ENCODE measurements around the gene KCNMA1. TPM values are rescaled to one million over a fixed set of nuclear protein-coding genes. Genes with fewer than 3 reads are reported as not detected.

KCNMA1 gene
- total RNA-seq, 4 donors from 2014 or later = 4.6 to 10.5 (median 7.8) TPM

GRCh38 chr10:77285529-77286182 lies 352.0 kb downstream of the KCNMA1 start:
- no peak overlapping the region for H3K4me3 ChIP-seq
- H3K4me1 ChIP-seq = no peaks in the 10 kb centered on the region
- WGBS = 39% methylated on average over 1 of the region's 1 CpG
- no peak overlapping the region for H3K27ac ChIP-seq
- peaks cover 3% of the 10 kb centered on the region for H3K27me3 ChIP-seq
- DNase-seq (ENCODE audit: low spot score in 2 of 2) = no peak
- H3K9me3 ChIP-seq = no peaks in the 10 kb centered on the region
- no peak for TF ChIP-seq POLR2A (IDR thresholded peaks at IDR 0.05)
- no peaks in the 10 kb centered on the region for H3K36me3 ChIP-seq

DNA sequence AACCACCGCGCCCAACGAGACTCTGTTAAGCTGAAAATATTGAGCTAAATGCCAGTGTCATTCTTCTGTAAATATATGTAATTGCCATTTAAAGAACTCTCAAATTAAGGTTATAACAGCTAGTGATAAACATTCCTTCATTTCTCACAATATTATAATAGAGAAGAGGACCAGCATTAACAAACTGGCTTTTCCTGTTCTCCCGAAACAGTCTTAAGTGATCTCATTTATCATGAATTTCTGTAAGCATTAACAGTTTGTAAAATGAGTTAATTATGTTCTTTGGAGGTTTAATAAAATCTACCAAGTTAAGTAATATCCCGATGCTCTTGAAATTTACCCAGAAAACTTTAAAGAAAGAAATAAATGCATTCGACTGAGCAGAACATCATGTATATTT lies 352.8 kb downstream of the KCNMA1 start:
- Histone ChIP-seq H3K4me1 (no peaks in the 10 kb centered on the region), H3K4me3 (no peak overlapping the region), H3K27me3 (peaks cover 8% of the 10 kb centered on the region), H3K9me3 (no peaks in the 10 kb centered on the region), H3K36me3 (no peaks in the 10 kb centered on the region), H3K27ac (no peak overlapping the region)
- TF ChIP-seq POLR2AphosphoS5 (IDR thresholded peaks at IDR 0.05) = no peak
- no peak for TF ChIP-seq POLR2A (IDR thresholded peaks at IDR 0.05)
- TF ChIP-seq EP300 (IDR thresholded peaks at IDR 0.05) = no peak
- TF ChIP-seq, protein P1, sequence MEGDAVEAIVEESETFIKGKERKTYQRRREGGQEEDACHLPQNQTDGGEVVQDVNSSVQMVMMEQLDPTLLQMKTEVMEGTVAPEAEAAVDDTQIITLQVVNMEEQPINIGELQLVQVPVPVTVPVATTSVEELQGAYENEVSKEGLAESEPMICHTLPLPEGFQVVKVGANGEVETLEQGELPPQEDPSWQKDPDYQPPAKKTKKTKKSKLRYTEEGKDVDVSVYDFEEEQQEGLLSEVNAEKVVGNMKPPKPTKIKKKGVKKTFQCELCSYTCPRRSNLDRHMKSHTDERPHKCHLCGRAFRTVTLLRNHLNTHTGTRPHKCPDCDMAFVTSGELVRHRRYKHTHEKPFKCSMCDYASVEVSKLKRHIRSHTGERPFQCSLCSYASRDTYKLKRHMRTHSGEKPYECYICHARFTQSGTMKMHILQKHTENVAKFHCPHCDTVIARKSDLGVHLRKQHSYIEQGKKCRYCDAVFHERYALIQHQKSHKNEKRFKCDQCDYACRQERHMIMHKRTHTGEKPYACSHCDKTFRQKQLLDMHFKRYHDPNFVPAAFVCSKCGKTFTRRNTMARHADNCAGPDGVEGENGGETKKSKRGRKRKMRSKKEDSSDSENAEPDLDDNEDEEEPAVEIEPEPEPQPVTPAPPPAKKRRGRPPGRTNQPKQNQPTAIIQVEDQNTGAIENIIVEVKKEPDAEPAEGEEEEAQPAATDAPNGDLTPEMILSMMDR (IDR thresholded peaks at IDR 0.05) = no peak
- 60% methylated on average over 6 of the region's 6 CpGs for WGBS
- DNase-seq (ENCODE audit: low spot score in 2 of 2) = no peak

DNA sequence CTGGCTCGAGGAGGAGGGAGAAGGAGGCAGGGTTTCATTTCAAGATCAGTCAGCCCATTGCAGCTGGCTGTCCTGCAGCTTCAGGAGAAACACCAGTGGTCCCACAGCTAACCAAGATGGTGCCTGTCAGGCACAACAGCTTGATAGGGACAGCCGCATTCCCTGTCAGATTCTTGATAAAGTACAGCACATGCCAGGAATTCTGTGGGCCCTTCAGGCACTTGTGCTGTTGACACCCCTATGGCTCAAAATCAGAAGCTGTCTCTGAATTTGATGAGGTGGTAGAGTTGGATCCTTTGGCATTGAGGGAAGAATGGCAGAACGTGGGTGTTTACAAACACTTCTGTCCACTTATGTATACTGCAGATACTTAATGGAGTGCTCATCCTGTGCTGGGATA lies 354.3 kb downstream of the KCNMA1 start:
- no peak for DNase-seq (ENCODE audit: low spot score in 2 of 2)
- H3K27me3 ChIP-seq = peaks cover 8% of the 10 kb centered on the region
- H3K4me3 ChIP-seq = no peak overlapping the region
- H3K4me1 ChIP-seq = no peaks in the 10 kb centered on the region
- TF ChIP-seq EP300 (IDR thresholded peaks at IDR 0.05) (no peak), POLR2A (IDR thresholded peaks at IDR 0.05) (no peak), POLR2AphosphoS5 (IDR thresholded peaks at IDR 0.05) (no peak)
- TF ChIP-seq, protein P1 (IDR thresholded peaks at IDR 0.05) = no peak
- WGBS = 63% methylated on average over 3 of the region's 3 CpGs
- no peak overlapping the region for H3K27ac ChIP-seq
- no peaks in the 10 kb centered on the region for H3K36me3 ChIP-seq
- no peaks in the 10 kb centered on the region for H3K9me3 ChIP-seq

- Histone ChIP-seq H3K4me3 (no peak overlapping the region), H3K4me1 (no peaks in the 10 kb centered on the region), H3K36me3 (no peaks in the 10 kb centered on the region), H3K27ac (no peak overlapping the region), H3K9me3 (no peaks in the 10 kb centered on the region), H3K27me3 (peaks cover 13% of the 10 kb centered on the region)
- TF ChIP-seq EP300 (IDR thresholded peaks at IDR 0.05) (no peak), POLR2AphosphoS5 (IDR thresholded peaks at IDR 0.05) (no peak), POLR2A (IDR thresholded peaks at IDR 0.05) (no peak)
- TF ChIP-seq, protein P1 (IDR thresholded peaks at IDR 0.05) = no peak
- WGBS = 69% methylated on average over 2 of the region's 2 CpGs
- DNase-seq (ENCODE audit: low spot score in 2 of 2) = no peak
These were observed 355.4 kb downstream of the KCNMA1 start for GRCh38 chr10:77282163-77282562.

DNA sequence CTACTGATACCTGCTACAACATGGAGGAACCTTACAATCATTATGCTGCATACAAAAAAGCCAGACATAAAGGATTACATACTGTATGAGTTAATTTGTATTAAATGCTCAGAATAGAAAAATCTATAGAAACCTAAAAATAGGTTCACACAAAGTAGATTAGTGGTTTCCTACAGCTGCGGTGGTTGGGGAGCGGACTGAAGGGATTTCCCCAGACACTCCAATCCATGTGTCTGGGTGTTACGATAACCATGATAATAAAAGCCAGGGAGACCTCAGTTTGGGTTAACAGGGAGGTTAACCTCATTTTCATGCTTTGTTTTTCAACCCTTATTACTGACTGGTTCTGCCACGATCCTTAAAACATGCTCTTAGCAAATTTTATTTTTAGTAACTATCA lies 355.9 kb downstream of the KCNMA1 start:
- Histone ChIP-seq H3K36me3 (no peaks in the 10 kb centered on the region), H3K9me3 (no peaks in the 10 kb centered on the region), H3K4me1 (no peaks in the 10 kb centered on the region), H3K27ac (no peak overlapping the region), H3K4me3 (no peak overlapping the region), H3K27me3 (peaks cover 15% of the 10 kb centered on the region)
- no peak for DNase-seq (ENCODE audit: low spot score in 2 of 2)
- 43% methylated on average over 4 of the region's 4 CpGs for WGBS
- TF ChIP-seq, protein P1 (IDR thresholded peaks at IDR 0.05) = no peak
- TF ChIP-seq POLR2A (IDR thresholded peaks at IDR 0.05) = no peak
- no peak for TF ChIP-seq EP300 (IDR thresholded peaks at IDR 0.05)
- TF ChIP-seq POLR2AphosphoS5 (IDR thresholded peaks at IDR 0.05) = no peak

DNA sequence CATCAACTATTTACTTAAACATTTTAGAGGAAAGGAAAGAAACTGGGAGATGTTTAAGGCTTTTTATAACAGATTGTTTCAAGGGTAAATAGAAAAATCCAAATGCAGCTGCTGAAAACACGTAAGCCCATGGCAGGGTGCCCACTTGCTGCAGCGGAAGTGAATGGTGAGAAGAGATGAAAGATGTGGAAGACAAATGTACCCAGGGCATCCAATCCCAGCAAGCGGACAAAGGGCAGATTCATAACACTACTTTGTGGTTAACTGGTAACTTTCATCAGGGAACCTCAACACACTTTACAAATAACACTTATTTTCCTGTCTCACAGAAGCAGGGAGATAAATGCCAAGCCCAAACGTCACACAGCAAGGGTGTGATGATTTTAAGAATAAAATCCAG lies 358.4 kb downstream of the KCNMA1 start:
- TF ChIP-seq POLR2A (IDR thresholded peaks at IDR 0.05) (no peak), POLR2AphosphoS5 (IDR thresholded peaks at IDR 0.05) (no peak), EP300 (IDR thresholded peaks at IDR 0.05) (no peak)
- TF ChIP-seq, protein P1 (IDR thresholded peaks at IDR 0.05) = no peak
- 53% methylated on average over 4 of the region's 4 CpGs for WGBS
- Histone ChIP-seq H3K4me1 (no peaks in the 10 kb centered on the region), H3K27me3 (peaks cover 26% of the 10 kb centered on the region), H3K36me3 (no peaks in the 10 kb centered on the region), H3K4me3 (no peak overlapping the region), H3K27ac (no peak overlapping the region), H3K9me3 (no peaks in the 10 kb centered on the region)
- no peak for DNase-seq (ENCODE audit: low spot score in 2 of 2)
